ENCODE measurements around the gene BMPR1A. TPM values are rescaled to one million over a fixed set of nuclear protein-coding genes. Genes with fewer than 3 reads are reported as not detected.

The BMPR1A gene
- total RNA-seq, 2 donors from 2014 or later: 7.0 to 11.8 TPM

- Mint-ChIP-seq H3K4me1 (ENCODE audit: low read depth) (peaks cover 7% of the 10 kb centered on the region), H3K9me3 (no peaks in the 10 kb centered on the region), H3K36me3 (ENCODE audit: insufficient read depth in 2 of 2) (no peaks in the 10 kb centered on the region), H3K27ac (no peak overlapping the region), H3K4me3 (no peak overlapping the region), H3K27me3 (ENCODE audit: low read depth) (no peaks in the 10 kb centered on the region)
- no peak for DNase-seq
- no peak for ATAC-seq (replicated peaks in 1 of 2)
Measured at GRCh38 chr10:86960863-86961434, 204.5 kb downstream of the BMPR1A start.

- no peaks in the 10 kb centered on the region for H3K9me3 Mint-ChIP-seq
- H3K27ac Mint-ChIP-seq: no peak overlapping the region
- no peak for ATAC-seq (replicated peaks in 1 of 2)
- H3K36me3 Mint-ChIP-seq (ENCODE audit: insufficient read depth in 2 of 2): no peaks in the 10 kb centered on the region
- H3K27me3 Mint-ChIP-seq (ENCODE audit: low read depth): no peaks in the 10 kb centered on the region
- DNase-seq: no peak
- peaks cover 13% of the 10 kb centered on the region for H3K4me1 Mint-ChIP-seq (ENCODE audit: low read depth)
- H3K4me3 Mint-ChIP-seq: no peak overlapping the region
Measured at GRCh38 chr10:86961481-86962091, 205.2 kb downstream of the BMPR1A start.

GRCh38 chr10:86962136-86962980, 205.9 kb downstream of the BMPR1A start:
- no peaks in the 10 kb centered on the region for H3K36me3 Mint-ChIP-seq (ENCODE audit: insufficient read depth in 2 of 2)

GRCh38 chr10:86962981-86963310, 206.5 kb downstream of the BMPR1A start:
- Mint-ChIP-seq H3K4me1 (ENCODE audit: low read depth) (peaks cover 16% of the 10 kb centered on the region), H3K27ac (no peak overlapping the region), H3K9me3 (no peaks in the 10 kb centered on the region), H3K27me3 (ENCODE audit: low read depth) (no peaks in the 10 kb centered on the region), H3K4me3 (no peak overlapping the region), H3K36me3 (ENCODE audit: insufficient read depth in 2 of 2) (no peaks in the 10 kb centered on the region)
- ATAC-seq (replicated peaks in 1 of 2): no peak
- no peak for DNase-seq

More at GRCh38 chr10:86962136-86962980, 205.9 kb downstream of the BMPR1A start:
- ATAC-seq (replicated peaks in 1 of 2) (no peak), DNase-seq (no peak)
- H3K4me1 Mint-ChIP-seq (ENCODE audit: low read depth): peaks cover 16% of the 10 kb centered on the region
- H3K27me3 Mint-ChIP-seq (ENCODE audit: low read depth): no peaks in the 10 kb centered on the region
- H3K9me3 Mint-ChIP-seq: no peaks in the 10 kb centered on the region
- no peak overlapping the region for H3K27ac Mint-ChIP-seq
- H3K4me3 Mint-ChIP-seq: no peak overlapping the region

- Mint-ChIP-seq H3K4me3 (no peak overlapping the region), H3K27me3 (ENCODE audit: low read depth) (no peaks in the 10 kb centered on the region)
- no peak for ATAC-seq (replicated peaks in 1 of 2)
Measured at GRCh38 chr10:86963341-86963919, 207.0 kb downstream of the BMPR1A start.

GRCh38 chr10:86964061-86964846, 207.8 kb downstream of the BMPR1A start:
- ATAC-seq (replicated peaks in 1 of 2) (no peak), DNase-seq (no peak)
- H3K9me3 Mint-ChIP-seq: no peaks in the 10 kb centered on the region
- H3K27me3 Mint-ChIP-seq (ENCODE audit: low read depth): no peaks in the 10 kb centered on the region
- no peak overlapping the region for H3K4me3 Mint-ChIP-seq
- peaks cover 21% of the 10 kb centered on the region for H3K4me1 Mint-ChIP-seq (ENCODE audit: low read depth)
- H3K27ac Mint-ChIP-seq: no peak overlapping the region
- no peaks in the 10 kb centered on the region for H3K36me3 Mint-ChIP-seq (ENCODE audit: insufficient read depth in 2 of 2)

More at GRCh38 chr10:86963341-86963919, 207.0 kb downstream of the BMPR1A start:
- no peak for DNase-seq
- Mint-ChIP-seq H3K9me3 (no peaks in the 10 kb centered on the region), H3K4me1 (ENCODE audit: low read depth) (peaks cover 16% of the 10 kb centered on the region), H3K36me3 (ENCODE audit: insufficient read depth in 2 of 2) (no peaks in the 10 kb centered on the region), H3K27ac (no peak overlapping the region)

GRCh38 chr10:86964847-86965190, 208.4 kb downstream of the BMPR1A start:
- no peak overlapping the region for H3K27ac Mint-ChIP-seq
- no peaks in the 10 kb centered on the region for H3K9me3 Mint-ChIP-seq
- DNase-seq (no peak), ATAC-seq (replicated peaks in 1 of 2) (no peak)
- H3K27me3 Mint-ChIP-seq (ENCODE audit: low read depth): no peaks in the 10 kb centered on the region
- H3K36me3 Mint-ChIP-seq (ENCODE audit: insufficient read depth in 2 of 2): no peaks in the 10 kb centered on the region
- H3K4me1 Mint-ChIP-seq (ENCODE audit: low read depth): peaks cover 23% of the 10 kb centered on the region
- no peak overlapping the region for H3K4me3 Mint-ChIP-seq

GRCh38 chr10:86965986-86966654, 209.7 kb downstream of the BMPR1A start:
- H3K36me3 Mint-ChIP-seq (ENCODE audit: insufficient read depth in 2 of 2): no peaks in the 10 kb centered on the region
- DNase-seq (no peak), ATAC-seq (replicated peaks in 1 of 2) (peak; percentile 25 to 30)
- no peak overlapping the region for H3K27ac Mint-ChIP-seq
- H3K4me1 Mint-ChIP-seq (ENCODE audit: low read depth): peaks cover 28% of the 10 kb centered on the region
- H3K9me3 Mint-ChIP-seq: no peaks in the 10 kb centered on the region
- H3K4me3 Mint-ChIP-seq: peak overlapping the region; percentile 57 to 66
- H3K27me3 Mint-ChIP-seq (ENCODE audit: low read depth): no peaks in the 10 kb centered on the region

GRCh38 chr10:86967481-86967941, 211.1 kb downstream of the BMPR1A start:
- Mint-ChIP-seq H3K4me3 (no peak overlapping the region), H3K4me1 (ENCODE audit: low read depth) (peaks cover 36% of the 10 kb centered on the region), H3K9me3 (no peaks in the 10 kb centered on the region), H3K36me3 (ENCODE audit: insufficient read depth in 2 of 2) (no peaks in the 10 kb centered on the region), H3K27me3 (ENCODE audit: low read depth) (peaks cover 1% of the 10 kb centered on the region), H3K27ac (no peak overlapping the region)
- no peak for DNase-seq
- no peak for ATAC-seq (replicated peaks in 1 of 2)

- DNase-seq (no peak), ATAC-seq (replicated peaks in 1 of 2) (no peak)
- peaks cover 41% of the 10 kb centered on the region for H3K4me1 Mint-ChIP-seq (ENCODE audit: low read depth)
- H3K27me3 Mint-ChIP-seq (ENCODE audit: low read depth): peaks cover 10% of the 10 kb centered on the region
- no peaks in the 10 kb centered on the region for H3K36me3 Mint-ChIP-seq (ENCODE audit: insufficient read depth in 2 of 2)
- H3K27ac Mint-ChIP-seq: no peak within 1 kb of the TSS
- H3K4me3 Mint-ChIP-seq: peak within 1 kb of the TSS; percentile 37 to 41
- no peaks in the 10 kb centered on the region for H3K9me3 Mint-ChIP-seq
Measured at GRCh38 chr10:86968271-86968993, 212.0 kb downstream of the BMPR1A start, which contains the start of gene ADIRF. Gene ADIRF, plus strand, starts transcription at chr10:86968482. Its CDS starts 63 bp downstream, at chr10:86968545.

- H3K9me3 Mint-ChIP-seq: no peaks in the 10 kb centered on the region
- H3K4me1 Mint-ChIP-seq (ENCODE audit: low read depth): peaks cover 41% of the 10 kb centered on the region
- H3K36me3 Mint-ChIP-seq (ENCODE audit: insufficient read depth in 2 of 2): no peaks in the 10 kb centered on the region
- H3K27ac Mint-ChIP-seq: no peak overlapping the region
- no peak for DNase-seq
- ATAC-seq (replicated peaks in 1 of 2): no peak
- H3K4me3 Mint-ChIP-seq: peak overlapping the region; percentile 27 to 41
- H3K27me3 Mint-ChIP-seq (ENCODE audit: low read depth): peaks cover 10% of the 10 kb centered on the region
Measured at GRCh38 chr10:86968994-86969355, 212.6 kb downstream of the BMPR1A start.

Measured in activated T-cell treated with anti-CD3 and anti-CD28 coated beads, Interleukin-2, amount 50 U/mL, for 72 hours (primary cell).